K562 (cell line): Measurements from ENCODE around the gene SZT2. TPM values are rescaled to one million over a fixed set of nuclear protein-coding genes. Genes with fewer than 3 reads are reported as not detected.

Experiments
- ATAC-seq: fragments of 200-7000 bp; cut with Tn5 transposase; 3 replicates; pipeline ENCODE4 v1.9.1; 2020; ENCODE audit warnings: moderate library complexity
- BruUV-seq: library from RNA; stranded (reverse); fragments of 400-500 nt; replicated peaks from 2 replicates; lab custom pipeline; 2021; lab: Mats Ljungman, UMichigan
- CTCF ChIA-PET: fragments of 300-600 bp; formaldehyde crosslinking; extraction: SDS; loops from one replicate; lab custom pipeline; 2021; ENCODE audit warnings: low intra/inter-chr PET ratio; lab: Yijun Ruan, JAX
- POLR2A ChIA-PET: fragments of 300-600, 350-650 bp; sonication (Branson Sonifier 250); formaldehyde crosslinking; extraction: SDS; loops from one replicate; lab custom pipeline; 2021; ENCODE audit warnings: antibody characterized with exemption, inconsistent platforms; lab: Yijun Ruan, JAX
- DNase-seq, 4 experiments: peaks; one replicate each; pipeline versions ENCODE4 v3.0.0 to v3.0.0-alpha.2; 2011 to 2018; ENCODE audit warnings: low spot score in 3 of 4, mixed read lengths in 3 of 4; ENCODE audit errors: extremely low read depth in 1 of 4
- FAIRE-seq: peaks from 2 replicates; lab custom pipeline; 2011; peaks lifted over from hg19 to GRCh38; lab: Jason Lieb, UNC
- H2AFZ ChIP-seq: 2 replicates; pipeline ENCODE4 v1.6.0; 2011; ENCODE audit warnings: low read depth, low read length, control low read depth, inconsistent platforms
- H3K27ac ChIP-seq: fragments of 200-600 bp; 3 replicates; pipeline ENCODE4 v1.8.0; 2011; ENCODE audit warnings: low read depth, mild to moderate bottlenecking, control low read depth, inconsistent platforms, low read length, moderate library complexity, mixed read lengths; ENCODE audit errors: extremely low read depth
- H3K27me3 ChIP-seq, 2 experiments: fragments of 300-600 bp in 1 of 2; 2 replicates in 1 of 2; 3 replicates in 1 of 2; pipeline versions ENCODE4 v1.6.0 to v1.8.0; 2011; ENCODE audit warnings: inconsistent platforms in 2 of 2, low read length in 2 of 2, mild to moderate bottlenecking in 1 of 2, mixed read lengths in 1 of 2, moderate library complexity in 1 of 2; ENCODE audit not compliant: control insufficient read depth in 2 of 2, insufficient read depth in 2 of 2
- H3K36me3 ChIP-seq: fragments of 300-600 bp; 3 replicates; pipeline ENCODE4 v1.8.0; 2011; ENCODE audit warnings: mild to moderate bottlenecking, low read length, inconsistent platforms; ENCODE audit not compliant: control insufficient read depth, insufficient read depth
- H3K4me1 ChIP-seq, 2 experiments: fragments of 200-600 bp in 1 of 2; replicated peaks in 1 of 2; 2 replicates in 1 of 2; 3 replicates in 1 of 2; pipeline versions ENCODE4 v1.5.1 to v1.8.0; 2011; ENCODE audit warnings: inconsistent platforms in 2 of 2, low read length in 2 of 2, mild to moderate bottlenecking in 1 of 2, mixed read lengths in 1 of 2, moderate library complexity in 1 of 2; ENCODE audit not compliant: control insufficient read depth in 2 of 2, insufficient read depth in 2 of 2
- H3K4me2 ChIP-seq: 2 replicates; pipeline ENCODE4 v1.6.1; 2011; ENCODE audit warnings: low read length, control low read depth, inconsistent platforms, mixed read lengths; ENCODE audit not compliant: insufficient read depth
- H3K4me3 ChIP-seq: fragments of 200-600 bp; sonication (generic), shearing (Covaris generic); 2 replicates; pipeline ENCODE4 v1.5.1; 2016; ENCODE audit warnings: control low read depth, inconsistent platforms
- H3K79me2 ChIP-seq: fragments of 200-600 bp; 3 replicates; pipeline ENCODE4 v1.8.0; 2011; ENCODE audit warnings: low read length, inconsistent platforms; ENCODE audit not compliant: control insufficient read depth, insufficient read depth
- H3K9ac ChIP-seq, 2 experiments: 2 replicates each; pipeline versions ENCODE4 v1.6.0 to v1.6.1; 2011; ENCODE audit warnings: low read depth in 2 of 2, low read length in 2 of 2, control low read depth in 1 of 2, inconsistent platforms in 1 of 2, mild to moderate bottlenecking in 1 of 2, mixed read lengths in 1 of 2; ENCODE audit not compliant: insufficient read depth in 1 of 2
- H3K9me1 ChIP-seq: one replicate; pipeline ENCODE4 v1.6.0; 2011; ENCODE audit warnings: inconsistent platforms, mild to moderate bottlenecking, low read length, moderate library complexity; ENCODE audit not compliant: control insufficient read depth, insufficient read depth
- H3K9me3 ChIP-seq: replicated peaks from 2 replicates; pipeline ENCODE4 v1.5.1; 2011; ENCODE audit warnings: low read depth, low read length, inconsistent platforms; ENCODE audit not compliant: control insufficient read depth, insufficient read depth
- H4K20me1 ChIP-seq: replicated peaks from 2 replicates; pipeline ENCODE4 v1.6.1; 2011; ENCODE audit warnings: low read length, inconsistent platforms, mixed read lengths; ENCODE audit not compliant: control insufficient read depth, insufficient read depth
- AFF1 ChIP-seq, 2 experiments: fragments of 450-650 bp; IDR thresholded peaks; 2 replicates each; pipeline ENCODE4 v1.6.1; 2018; ENCODE audit warnings: mild to moderate bottlenecking in 2 of 2, low read depth in 1 of 2; ENCODE audit not compliant: partially characterized antibody in 2 of 2
- CGGBP1 ChIP-seq: fragments of 250-450 bp; sonication (Bioruptor Pico); IDR thresholded peaks from 2 replicates; pipeline ENCODE4 v1.9.0; 2021; ENCODE audit warnings: mild to moderate bottlenecking
- ELK3 ChIP-seq: fragments of 450-650 bp; formaldehyde crosslinking; IDR thresholded peaks from 2 replicates; pipeline ENCODE4 v1.4.0; 2020; ENCODE audit warnings: mild to moderate bottlenecking
- HMBOX1 ChIP-seq: sonication (generic); IDR thresholded peaks from 2 replicates; pipeline ENCODE4 v1.6.1; 2016
- IFI16 ChIP-seq: fragments of 250-450 bp; sonication (Bioruptor Pico); IDR thresholded peaks from 2 replicates; pipeline ENCODE4 v2.1.2; 2022; ENCODE audit warnings: mild to moderate bottlenecking, inconsistent platforms
- MYNN ChIP-seq, 2 experiments: sonication (generic); formaldehyde crosslinking in 1 of 2; IDR thresholded peaks; 2 replicates each; pipeline versions ENCODE4 v1.5.0 to v1.6.1; 2016 to 2020; ENCODE audit warnings: antibody characterized with exemption in 1 of 2, missing genetic modification reagents in 1 of 2
- PHF21A ChIP-seq: fragments of 450-650 bp; IDR thresholded peaks from 2 replicates; pipeline ENCODE4 v1.6.1; 2017; ENCODE audit warnings: low read depth, borderline replicate concordance
- RBFOX2 ChIP-seq: fragments of 200-400 bp; formaldehyde crosslinking; IDR thresholded peaks from 2 replicates; pipeline ENCODE4 v1.6.1; 2017; ENCODE audit warnings: low read depth, mild to moderate bottlenecking, low read length, moderate library complexity
- RBM22 ChIP-seq: fragments of 200-400 bp; formaldehyde crosslinking; IDR thresholded peaks from 2 replicates; pipeline ENCODE4 v1.6.1; 2018; ENCODE audit warnings: low read length, low read depth; ENCODE audit not compliant: poor library complexity, severe bottlenecking
- SMARCC2 ChIP-seq: fragments of 450-650 bp; IDR thresholded peaks from 2 replicates; pipeline ENCODE4 v1.6.1; 2017; ENCODE audit warnings: antibody characterized with exemption, moderate library complexity, mild to moderate bottlenecking, low read depth
- XRCC4 ChIP-seq: IDR thresholded peaks from one replicate; pipeline ENCODE4 v1.6.1; 2011; ENCODE audit not compliant: insufficient read depth, insufficient read length; ENCODE audit errors: extremely low read depth
- ZC3H4 ChIP-seq: sonication (generic); formaldehyde crosslinking; IDR thresholded peaks from 2 replicates; pipeline ENCODE4 v1.9.0; 2021; ENCODE audit warnings: missing genetic modification reagents, borderline replicate concordance
- ZNF253 ChIP-seq: fragments of 250-450 bp; sonication (Bioruptor Pico); conservative IDR thresholded peaks from 2 replicates; pipeline ENCODE4 v1.6.1; 2021; ENCODE audit warnings: mild to moderate bottlenecking
- ZNF766 ChIP-seq: fragments of 200-800 bp; sonication (Bioruptor generic); conservative IDR thresholded peaks from 2 replicates; pipeline ENCODE4 v1.6.1; 2016; ENCODE audit warnings: missing genetic modification characterization, missing compliant biosample characterization
- WGBS: fragments of 100-300 bp; shearing (Covaris generic); methylation state at CpG from one replicate; pipeline ENCODE4 v1.1.6; 2016; ENCODE audit warnings: low coverage, mixed read lengths; ENCODE audit not compliant: insufficient coverage; ENCODE audit errors: missing lambda C conversion rate; 5-methylcytosine and 5-hydroxymethylcytosine counted together
- in situ Hi-C: fragments of 300-500 bp; cut with MboI; formaldehyde crosslinking; loops from 4 replicates; pipeline ENCODE4 v1.15.0; 2018; ENCODE audit warnings: inconsistent platforms, mixed read lengths
- intact Hi-C: fragments of 100-400 bp; cut with micrococcal nuclease; formaldehyde crosslinking; loops from 2 replicates; pipeline ENCODE4 v1.14.2; 2022
- polyA plus RNA-seq, 8 experiments: library from polyadenylated mRNA; depleted of rRNA in 4 of 8; stranded (reverse) in 5 of 8; unstranded in 3 of 8; fragments of >200 nt; fragmentation: Nextera tagmentation in 2 of 8; fragmentation: Illumina TruSeq in 1 of 8; extraction: Ambion mirVana in 2 of 8; extraction: Trizol in 1 of 8; gene quantifications; 2 replicates each; pipeline versions ENCODE4 v1.2.1 to v1.2.3, GENCODE V29; 2011 to 2014; ENCODE audit warnings: inconsistent platforms in 1 of 8, missing spikeins in 1 of 8
- total RNA-seq, 7 experiments: library from RNA; depleted of rRNA in 6 of 7; stranded (reverse); fragments of >200 nt in 6 of 7; fragmentation: Illumina TruSeq in 2 of 7; extraction: Trizol in 2 of 7; gene quantifications; 2 replicates each; pipeline versions ENCODE4 v1.2.1 to v1.2.3, GENCODE V29; 2011 to 2021; ENCODE audit warnings: low replicate concordance in 1 of 7
- TF ChIP-seq, protein P1 (sequence below): fragments of 200-800 bp; sonication (Bioruptor generic); IDR thresholded peaks from 2 replicates; pipeline ENCODE4 v1.6.1; 2017; ENCODE audit warnings: missing genetic modification characterization, missing compliant biosample characterization

Gene SZT2
- total and polyA plus RNA-seq, 9 of the 15 experiments (the other 6 are each of a cell fraction or from before 2014, with no cell fraction given), result 0.88 to 31.0 (median 12.8) TPM

- in situ Hi-C loops, result no loop called here
- Histone ChIP-seq H3K79me2 (no peaks in the 10 kb centered on the region), H3K9me1 (no peaks in the 10 kb centered on the region), H3K4me2 (no peak overlapping the region), H4K20me1 (no peaks in the 10 kb centered on the region), H3K4me1 (no peaks in the 10 kb centered on the region), H3K27me3 (no peaks in the 10 kb centered on the region), H3K27ac (no peak overlapping the region), H3K4me3 (no peak overlapping the region), H3K36me3 (peaks cover 63% of the 10 kb centered on the region; the same call in 2 of the 3 replicates), H3K9ac (no peak overlapping the region), H2AFZ (no peak overlapping the region), H3K9me3 (no peaks in the 10 kb centered on the region)
- BruUV-seq, result no TSS peak
- FAIRE-seq (no peak), ATAC-seq (no peak), DNase-seq (no peak)
- POLR2A ChIA-PET, result interaction anchor here (0.6 to 1.7 kb wide), 7 partner anchors 8 to 750 kb away, joined by 3 to 6 read pairs (median 3); no protein-coding TSS in a partner anchor
- intact Hi-C loops, result no loop called here
- WGBS, result 87% methylated on average over 5 of the region's 5 CpGs
- CTCF ChIA-PET, result no interaction called here
- TF ChIP-seq PHF21A, result no peak
- no peak for TF ChIP-seq ZNF253 (CRISPR knock-in tag)
- TF ChIP-seq ZNF766, result no peak
- no peak for TF ChIP-seq ZC3H4
- TF ChIP-seq CGGBP1 (CRISPR knock-in tag), result no peak
- TF ChIP-seq HMBOX1, result no peak
- TF ChIP-seq MYNN (IDR thresholded peaks at IDR 0.05), result no peak
- TF ChIP-seq MYNN (CRISPR knock-in tag; IDR thresholded peaks at IDR 0.05), result no peak
- TF ChIP-seq ELK3, result no peak
- TF ChIP-seq XRCC4, result no peak
- no peak for TF ChIP-seq AFF1 (IDR thresholded peaks at IDR 0.05; ENCODE audit: low read depth in 1 of 2, partially characterized antibody in 2 of 2)
- TF ChIP-seq RBM22, result no peak
- no peak for TF ChIP-seq SMARCC2
- no peak for TF ChIP-seq IFI16 (CRISPR knock-in tag)
- no peak for TF ChIP-seq RBFOX2
- TF ChIP-seq, protein P1, sequence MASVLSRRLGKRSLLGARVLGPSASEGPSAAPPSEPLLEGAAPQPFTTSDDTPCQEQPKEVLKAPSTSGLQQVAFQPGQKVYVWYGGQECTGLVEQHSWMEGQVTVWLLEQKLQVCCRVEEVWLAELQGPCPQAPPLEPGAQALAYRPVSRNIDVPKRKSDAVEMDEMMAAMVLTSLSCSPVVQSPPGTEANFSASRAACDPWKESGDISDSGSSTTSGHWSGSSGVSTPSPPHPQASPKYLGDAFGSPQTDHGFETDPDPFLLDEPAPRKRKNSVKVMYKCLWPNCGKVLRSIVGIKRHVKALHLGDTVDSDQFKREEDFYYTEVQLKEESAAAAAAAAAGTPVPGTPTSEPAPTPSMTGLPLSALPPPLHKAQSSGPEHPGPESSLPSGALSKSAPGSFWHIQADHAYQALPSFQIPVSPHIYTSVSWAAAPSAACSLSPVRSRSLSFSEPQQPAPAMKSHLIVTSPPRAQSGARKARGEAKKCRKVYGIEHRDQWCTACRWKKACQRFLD (CRISPR knock-in tag), result no peak
Observed at GRCh38 chr1:43432907-43433306, 43.2 kb downstream of the SZT2 start.
